Gastrocnemius medialis (tissue), 4 donors: Measurements from ENCODE around the gene ZNF219. TPM values are rescaled to one million over a fixed set of nuclear protein-coding genes. Genes with fewer than 3 reads are reported as not detected.

Experiments
- ATAC-seq, 2 donors: fragments of 150-250 bp; one replicate each; pipeline ENCODE4 v1.9.1; 2016
- DNase-seq, 2 donors: peaks; one replicate each; pipeline ENCODE4 v3.0.0-alpha.2; 2019
- H3K27ac ChIP-seq, 4 donors: fragments of 200-600 bp; sonication (generic); 1 replicate in 1 of 4; 2 replicates in 3 of 4; pipeline ENCODE4 v1.5.1; 2016 to 2018; ENCODE audit warnings: mild to moderate bottlenecking in 2 of 4, moderate library complexity in 1 of 4
- H3K27me3 ChIP-seq, 3 donors: fragments of 200-600 bp; sonication (generic) in 2 of 3; 1 replicate in 1 of 3; 2 replicates in 2 of 3; pipeline versions ENCODE4 v1.5.1 to v1.6.0; 2016 to 2019; ENCODE audit warnings: mild to moderate bottlenecking in 1 of 3, moderate library complexity in 1 of 3
- H3K36me3 ChIP-seq, 2 donors: fragments of 200-600 bp; sonication (generic) in 1 of 2; one replicate each; pipeline ENCODE4 v1.5.1; 2017 to 2018
- H3K4me1 ChIP-seq, 2 donors: fragments of 200-600 bp; sonication (generic) in 1 of 2; one replicate each; pipeline ENCODE4 v1.5.1; 2016 to 2017; ENCODE audit warnings: mild to moderate bottlenecking in 2 of 2
- H3K4me3 ChIP-seq, 4 donors: fragments of 200-600 bp; sonication (generic) in 3 of 4; 1 replicate in 1 of 4; 2 replicates in 3 of 4; pipeline ENCODE4 v1.5.1; 2016 to 2019; ENCODE audit warnings: mild to moderate bottlenecking in 2 of 4
- H3K9me3 ChIP-seq, 3 donors: fragments of 200-600 bp; sonication (generic) in 2 of 3; 1 replicate in 1 of 3; 2 replicates in 2 of 3; pipeline ENCODE4 v1.5.1; 2016 to 2019
- POLR2A ChIP-seq, 2 donors: fragments of 450-650 bp; IDR thresholded peaks; one replicate each; pipeline ENCODE4 v1.6.1; 2017; ENCODE audit warnings: antibody characterized with exemption in 2 of 2, mild to moderate bottlenecking in 2 of 2, moderate library complexity in 2 of 2
- in situ Hi-C, 4 donors: fragments of 200-750 bp; cut with MboI; loops; one replicate each; pipeline versions ENCODE4 v1.15.0 to v1.8.0; 2017; ENCODE audit warnings: low sequenced_read_pairs in 4 of 4
- intact Hi-C: fragments of 100-400 bp; cut with DNase I; formaldehyde crosslinking; loops from one replicate; pipeline ENCODE4 v1.15.1; 2023; ENCODE audit warnings: low total_unique reads
- total RNA-seq, 4 donors: library from RNA; depleted of rRNA; stranded (reverse); fragments of >200 nt; gene quantifications; one replicate each; pipeline versions ENCODE4 v1.1.0 to v1.2.3, GENCODE V29; 2016
- TF ChIP-seq, protein P1 (sequence below), 5 experiments: fragments of 450-650 bp in 3 of 5; fragments of 200-600 bp in 2 of 5; sonication (generic) in 2 of 5; IDR thresholded peaks in 4 of 5; conservative IDR thresholded peaks in 1 of 5; 1 replicate in 4 of 5; 2 replicates in 1 of 5; pipeline ENCODE4 v1.5.1; 2016 to 2019; ENCODE audit warnings: antibody characterized with exemption in 5 of 5, mild to moderate bottlenecking in 3 of 5, moderate library complexity in 3 of 5

ZNF219 gene
- total RNA-seq, 4 donors from 2014 or later, result 25.9 to 48.9 (median 43.9) TPM

DNA sequence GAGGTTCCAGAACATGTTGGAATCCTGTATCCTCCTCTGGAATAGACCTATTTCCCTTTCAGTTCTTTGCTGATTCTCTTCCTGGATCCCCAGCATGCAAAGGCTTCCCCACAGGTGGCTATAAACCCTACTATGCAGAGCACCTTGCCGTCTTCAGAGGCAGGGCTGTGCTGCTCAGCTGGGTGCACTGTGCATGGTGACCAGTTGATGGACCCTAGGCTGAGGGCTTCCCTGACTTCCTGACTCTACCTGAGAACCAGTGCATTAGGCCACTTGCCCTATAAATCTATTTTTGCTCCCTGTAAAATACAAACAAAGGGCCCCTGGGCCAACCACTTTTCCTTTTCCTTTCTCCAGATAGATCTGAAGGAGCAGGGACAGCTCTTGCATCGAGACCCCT is 14.1 kb downstream of the ZNF219 start:
- no peak overlapping the region for H3K4me3 ChIP-seq
- DNase-seq (no peak), ATAC-seq (no peak)
- no peaks in the 10 kb centered on the region for H3K4me1 ChIP-seq
- H3K27ac ChIP-seq, result no peak overlapping the region
- intact Hi-C loops, result no loop called here
- in situ Hi-C loops, result no loop called here
- peaks cover 0 to 68% of the 10 kb centered on the region in 2 donors for H3K36me3 ChIP-seq
- no peaks in the 10 kb centered on the region for H3K9me3 ChIP-seq
- TF ChIP-seq POLR2A (IDR thresholded peaks at IDR 0.05), result no peak
- TF ChIP-seq, protein P1, sequence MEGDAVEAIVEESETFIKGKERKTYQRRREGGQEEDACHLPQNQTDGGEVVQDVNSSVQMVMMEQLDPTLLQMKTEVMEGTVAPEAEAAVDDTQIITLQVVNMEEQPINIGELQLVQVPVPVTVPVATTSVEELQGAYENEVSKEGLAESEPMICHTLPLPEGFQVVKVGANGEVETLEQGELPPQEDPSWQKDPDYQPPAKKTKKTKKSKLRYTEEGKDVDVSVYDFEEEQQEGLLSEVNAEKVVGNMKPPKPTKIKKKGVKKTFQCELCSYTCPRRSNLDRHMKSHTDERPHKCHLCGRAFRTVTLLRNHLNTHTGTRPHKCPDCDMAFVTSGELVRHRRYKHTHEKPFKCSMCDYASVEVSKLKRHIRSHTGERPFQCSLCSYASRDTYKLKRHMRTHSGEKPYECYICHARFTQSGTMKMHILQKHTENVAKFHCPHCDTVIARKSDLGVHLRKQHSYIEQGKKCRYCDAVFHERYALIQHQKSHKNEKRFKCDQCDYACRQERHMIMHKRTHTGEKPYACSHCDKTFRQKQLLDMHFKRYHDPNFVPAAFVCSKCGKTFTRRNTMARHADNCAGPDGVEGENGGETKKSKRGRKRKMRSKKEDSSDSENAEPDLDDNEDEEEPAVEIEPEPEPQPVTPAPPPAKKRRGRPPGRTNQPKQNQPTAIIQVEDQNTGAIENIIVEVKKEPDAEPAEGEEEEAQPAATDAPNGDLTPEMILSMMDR (IDR thresholded peaks at IDR 0.05 in 4 of 5, conservative IDR thresholded peaks at IDR 0.05 in 1 of 5), result no peak
- H3K27me3 ChIP-seq, result no peaks in the 10 kb centered on the region

- Histone ChIP-seq H3K27ac (no peak overlapping the region), H3K9me3 (no peaks in the 10 kb centered on the region), H3K4me1 (no peaks in the 10 kb centered on the region), H3K36me3 (peaks cover 0 to 74% of the 10 kb centered on the region in 2 donors), H3K27me3 (no peaks in the 10 kb centered on the region), H3K4me3 (no peak overlapping the region)
- in situ Hi-C loops (no loop called here), intact Hi-C loops (no loop called here)
- DNase-seq (no peak), ATAC-seq (no peak)
- TF ChIP-seq, protein P1 (IDR thresholded peaks at IDR 0.05 in 4 of 5, conservative IDR thresholded peaks at IDR 0.05 in 1 of 5), result no peak
- TF ChIP-seq POLR2A (IDR thresholded peaks at IDR 0.05), result no peak
Measured at GRCh38 chr14:21083565-21084325, 14.7 kb downstream of the ZNF219 start.

GRCh38 chr14:21081521-21082142 is 16.8 kb downstream of the ZNF219 start:
- TF ChIP-seq, protein P1 (IDR thresholded peaks at IDR 0.05 in 4 of 5, conservative IDR thresholded peaks at IDR 0.05 in 1 of 5), result no peak
- TF ChIP-seq POLR2A (IDR thresholded peaks at IDR 0.05), result no peak
- peaks cover 0 to 93% of the 10 kb centered on the region in 2 donors for H3K36me3 ChIP-seq
- no peak overlapping the region for H3K27ac ChIP-seq
- in situ Hi-C loops (no loop called here), intact Hi-C loops (no loop called here)
- no peak for DNase-seq
- ATAC-seq, result no peak
- no peaks in the 10 kb centered on the region for H3K27me3 ChIP-seq
- no peaks in the 10 kb centered on the region for H3K4me1 ChIP-seq
- H3K9me3 ChIP-seq, result no peaks in the 10 kb centered on the region
- no peak overlapping the region for H3K4me3 ChIP-seq

DNA sequence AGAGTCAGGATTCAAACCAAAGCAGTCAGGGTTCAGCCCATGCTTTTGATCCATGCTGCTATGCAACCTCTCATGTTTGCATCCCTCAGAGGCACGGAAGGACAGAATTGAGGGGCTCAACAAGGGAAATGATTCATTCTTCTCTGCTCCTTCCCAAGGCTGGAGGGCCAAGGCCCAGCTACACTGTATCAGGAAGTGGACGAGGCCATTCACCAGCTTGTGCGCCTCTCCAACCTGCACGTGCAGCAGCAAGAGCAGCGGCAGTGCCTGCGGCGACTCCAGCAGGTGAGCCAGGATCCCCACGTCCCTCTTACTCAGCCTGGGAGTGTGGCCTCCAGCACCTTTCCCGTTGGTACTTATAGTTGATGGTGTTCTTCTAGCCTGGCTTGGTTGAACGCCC is 19.7 kb downstream of the ZNF219 start:
- no peak for DNase-seq
- intact Hi-C loops (no loop called here), in situ Hi-C loops (no loop called here)
- no peak overlapping the region for H3K27ac ChIP-seq
- H3K9me3 ChIP-seq, result no peaks in the 10 kb centered on the region
- TF ChIP-seq, protein P1 (IDR thresholded peaks at IDR 0.05 in 4 of 5, conservative IDR thresholded peaks at IDR 0.05 in 1 of 5), result no peak
- TF ChIP-seq POLR2A (IDR thresholded peaks at IDR 0.05), result no peak
- no peak overlapping the region for H3K4me3 ChIP-seq
- H3K4me1 ChIP-seq, result no peaks in the 10 kb centered on the region
- peaks cover 0 to 82% of the 10 kb centered on the region in 2 donors for H3K36me3 ChIP-seq
- H3K27me3 ChIP-seq, result no peaks in the 10 kb centered on the region
- ATAC-seq, result no peak
